OCI-LY7 (cell line): ENCODE data around the gene CT47A1.

Experiments used
- CTCF ChIP-seq: fragments of 200-600 bp; sonication (generic); conservative IDR thresholded peaks from 2 replicates; pipeline ENCODE4 v1.5.1; 2014; ENCODE audit warnings: mild to moderate bottlenecking, antibody characterized with exemption, low read length, moderate library complexity, mixed read lengths
- EZH2phosphoT487 ChIP-seq: fragments of 200-600 bp; sonication (generic); IDR thresholded peaks from 2 replicates; pipeline ENCODE4 v1.6.1; 2018; ENCODE audit warnings: low read depth, borderline replicate concordance, mild to moderate bottlenecking, mixed run types, antibody characterized with exemption, low read length, moderate library complexity, mixed read lengths

GRCh38 chrX:121009764-121010163 lies 24.2 kb upstream of the CT47A1 start:
- no peak for TF ChIP-seq CTCF
- no peak for TF ChIP-seq EZH2phosphoT487
